DMS53 treated with DMSO at 0.1 percent for 48 hours (cell line): ENCODE data around the gene PITX2.

Source experiments
- DNase-seq: peaks from one replicate; lab custom pipeline; 2025; ENCODE audit not compliant: unreplicated experiment; lab: John Stamatoyannopoulos, UW

Gene PITX2

GRCh38 chr4:110636680-110637407 lies 14.0 kb upstream of the PITX2 start:
- DNase-seq, result peak; percentile 25

- DNase-seq, result no peak
Measured at GRCh38 chr4:110636171-110636679, 13.3 kb upstream of the PITX2 start.

GRCh38 chr4:110635163-110635865 lies 12.4 kb upstream of the PITX2 start:
- DNase-seq, result no peak

- DNase-seq, result no peak
Measured at GRCh38 chr4:110634350-110635162, 11.7 kb upstream of the PITX2 start.

- no peak for DNase-seq
Measured at GRCh38 chr4:110633358-110634341, 10.8 kb upstream of the PITX2 start.

- no peak for DNase-seq
Measured at GRCh38 chr4:110632506-110633357, 9.9 kb upstream of the PITX2 start.

- peak; percentile 73 for DNase-seq
Measured at GRCh38 chr4:110631584-110632505, 9.0 kb upstream of the PITX2 start.

GRCh38 chr4:110630688-110631402 lies 8.0 kb upstream of the PITX2 start:
- no peak for DNase-seq

GRCh38 chr4:110629780-110630687 lies 7.2 kb upstream of the PITX2 start:
- DNase-seq, result no peak

- no peak for DNase-seq
Measured at GRCh38 chr4:110629214-110629754, 6.4 kb upstream of the PITX2 start.

GRCh38 chr4:110628663-110629213 lies 5.9 kb upstream of the PITX2 start:
- no peak for DNase-seq

- DNase-seq, result no peak
Measured at GRCh38 chr4:110627977-110628662, 5.2 kb upstream of the PITX2 start.

GRCh38 chr4:110626532-110627153 lies 3.8 kb upstream of the PITX2 start:
- DNase-seq, result no peak

GRCh38 chr4:110625576-110626257 lies 2.8 kb upstream of the PITX2 start:
- no peak for DNase-seq
